Effector CD8-positive, alpha-beta T cell (primary cell): Measurements from ENCODE around the gene ZPBP.
"Not testable (repeated sequence)": the region's sequence is repeated elsewhere in the genome, so short reads cannot be mapped to it uniquely, and the experiment has no call there.

ENCODE experiments used
- DNase-seq: peaks from one replicate; lab custom pipeline; 2025; lab: John Stamatoyannopoulos, UW

The ZPBP gene

GRCh38 chr7:50041165-50041564 lies 51.9 kb downstream of the ZPBP start:
- not testable (repeated sequence) for DNase-seq

GRCh38 chr7:50037086-50037485 lies 56.0 kb downstream of the ZPBP start:
- no peak for DNase-seq

- DNase-seq, result no peak
Measured at GRCh38 chr7:50022991-50023390, 70.1 kb downstream of the ZPBP start.

- no peak for DNase-seq
Measured at GRCh38 chr7:50022451-50022850, 70.6 kb downstream of the ZPBP start.

- no peak for DNase-seq
Measured at GRCh38 chr7:49995681-49996080, 97.4 kb downstream of the ZPBP start.

- DNase-seq, result no peak
Measured at GRCh38 chr7:49986191-49986590, 106.9 kb downstream of the ZPBP start.

GRCh38 chr7:49980465-49980864 lies 112.6 kb downstream of the ZPBP start:
- no peak for DNase-seq

- DNase-seq, result no peak
Measured at GRCh38 chr7:49976238-49976637, 116.8 kb downstream of the ZPBP start.

- DNase-seq, result no peak
Measured at GRCh38 chr7:49974035-49974434, 119.0 kb downstream of the ZPBP start.

GRCh38 chr7:49937608-49938007 lies 155.4 kb downstream of the ZPBP start:
- DNase-seq, result no peak

GRCh38 chr7:49931627-49932026 lies 161.4 kb downstream of the ZPBP start:
- no peak for DNase-seq

GRCh38 chr7:49928787-49929186 lies 164.3 kb downstream of the ZPBP start:
- no peak for DNase-seq

GRCh38 chr7:49927631-49928030 lies 165.4 kb downstream of the ZPBP start:
- DNase-seq, result no peak

GRCh38 chr7:49926720-49927119 lies 166.3 kb downstream of the ZPBP start:
- DNase-seq, result no peak

- no peak for DNase-seq
Measured at GRCh38 chr7:49911909-49912308, 181.1 kb downstream of the ZPBP start.

GRCh38 chr7:49894543-49894942 lies 198.5 kb downstream of the ZPBP start:
- DNase-seq, result no peak

GRCh38 chr7:49893131-49893530 lies 199.9 kb downstream of the ZPBP start:
- no peak for DNase-seq

- no peak for DNase-seq
Measured at GRCh38 chr7:49892481-49892880, 200.6 kb downstream of the ZPBP start.
